Ishikawa (cell line): ENCODE results near the gene STXBP1.
A peak's percentile ranks its signal among the peaks of the same experiment; 100 is the strongest.

ENCODE experiments used
- CEBPB ChIP-seq: IDR thresholded peaks from 2 replicates; pipeline ENCODE4 v1.6.1; 2012
- CREB1 ChIP-seq: IDR thresholded peaks from 2 replicates; pipeline ENCODE4 v1.6.1; 2012; ENCODE audit warnings: low read depth
- EGR1 ChIP-seq: IDR thresholded peaks from 2 replicates; pipeline ENCODE4 v1.6.1; 2012
- EP300 ChIP-seq: IDR thresholded peaks from 2 replicates; pipeline ENCODE4 v1.6.1; 2012; ENCODE audit warnings: borderline replicate concordance
- FOXM1 ChIP-seq: IDR thresholded peaks from 2 replicates; pipeline ENCODE4 v1.6.1; 2012; ENCODE audit warnings: low read depth, borderline replicate concordance
- NFIC ChIP-seq: IDR thresholded peaks from 2 replicates; pipeline ENCODE4 v1.6.1; 2012
- RAD21 ChIP-seq: IDR thresholded peaks from 2 replicates; pipeline ENCODE4 v1.6.1; 2012; ENCODE audit warnings: low read depth
- TAF1 ChIP-seq: IDR thresholded peaks from 2 replicates; pipeline ENCODE4 v1.6.1; 2012; ENCODE audit warnings: low read depth, mild to moderate bottlenecking
- TCF12 ChIP-seq: IDR thresholded peaks from 2 replicates; pipeline ENCODE4 v1.6.1; 2012; ENCODE audit warnings: low read depth
- TEAD4 ChIP-seq: IDR thresholded peaks from 2 replicates; pipeline ENCODE4 v1.6.1; 2012
- YY1 ChIP-seq: IDR thresholded peaks from 2 replicates; pipeline ENCODE4 v1.6.1; 2012; ENCODE audit warnings: low read depth
- ZBTB7A ChIP-seq: IDR thresholded peaks from 2 replicates; pipeline ENCODE4 v1.6.1; 2012; ENCODE audit warnings: low read depth
- TF ChIP-seq, protein P1 (sequence below): IDR thresholded peaks from 2 replicates; pipeline ENCODE4 v1.6.1; 2012
- TF ChIP-seq, protein P2 (sequence below): IDR thresholded peaks from 2 replicates; pipeline ENCODE4 v1.6.1; 2012
- TF ChIP-seq, protein P3 (sequence below): IDR thresholded peaks from 2 replicates; pipeline ENCODE4 v1.6.1; 2012; ENCODE audit warnings: low read depth, mild to moderate bottlenecking

STXBP1 gene

DNA sequence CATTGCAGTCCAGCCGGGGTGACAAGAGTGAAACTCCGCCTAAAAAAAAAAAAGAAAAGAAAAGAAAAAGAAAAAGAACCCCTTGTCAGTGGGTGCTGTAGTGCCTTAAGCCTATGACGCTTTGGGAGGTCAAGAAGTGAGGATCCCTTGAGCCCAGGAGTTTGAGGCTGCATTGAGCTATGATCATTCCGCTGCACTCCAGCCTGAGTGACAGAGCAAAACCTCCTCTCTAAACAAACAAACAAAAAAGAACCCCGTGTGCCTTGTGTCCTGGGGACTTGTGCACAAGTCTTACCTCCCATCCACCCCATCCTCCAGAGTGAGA is 33.5 kb upstream of the STXBP1 start:
- TF ChIP-seq RAD21, result no peak
- TF ChIP-seq YY1, result no peak
- TF ChIP-seq FOXM1, result no peak
- TF ChIP-seq TCF12, result no peak
- no peak for TF ChIP-seq TEAD4
- TF ChIP-seq CREB1, result no peak
- TF ChIP-seq EGR1, result no peak

DNA sequence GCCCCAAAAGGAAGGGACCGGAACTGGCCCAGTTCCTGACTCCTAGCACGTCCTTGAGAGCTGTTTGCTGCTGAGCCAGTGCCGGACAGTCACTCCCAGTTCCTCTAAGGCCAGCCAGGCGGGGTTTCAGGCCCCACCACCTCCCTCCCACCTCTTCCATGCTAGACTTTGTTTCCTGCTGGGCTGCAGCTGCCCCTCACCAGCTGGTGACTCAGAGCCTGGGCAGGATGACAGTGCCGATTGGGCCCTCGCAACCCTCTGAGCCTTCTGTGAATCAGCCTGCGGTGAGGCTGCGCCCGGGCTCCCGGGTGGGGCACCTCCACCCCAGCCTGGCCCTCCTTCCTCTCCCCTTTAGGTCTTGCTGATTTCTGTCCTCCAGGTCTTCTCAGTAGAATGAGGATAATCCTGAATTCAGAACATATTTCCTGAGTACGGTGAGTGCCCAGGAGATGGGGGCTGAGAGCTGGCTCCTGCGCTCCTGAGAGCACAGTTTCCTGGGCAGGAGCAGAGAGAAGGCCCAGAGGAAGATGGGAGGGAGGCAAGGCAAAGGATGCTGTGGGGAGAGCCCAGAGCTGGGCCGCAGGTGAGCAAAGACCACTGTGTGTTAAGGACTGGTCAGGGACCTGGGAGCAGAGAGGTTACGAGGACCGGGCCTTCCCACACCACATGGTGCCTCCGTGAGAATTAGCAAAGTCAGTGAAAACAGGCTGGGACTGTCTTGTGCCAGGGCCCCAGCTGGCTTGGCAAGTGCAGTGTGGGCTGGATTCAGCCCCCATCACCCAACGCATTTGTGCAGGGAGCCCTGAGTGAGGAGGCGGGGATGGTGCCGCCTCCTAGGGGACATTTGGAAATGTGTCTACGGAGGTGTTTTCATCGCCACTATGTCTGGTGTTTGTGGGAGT is 32.9 kb upstream of the STXBP1 start:
- peak; percentile 85 for TF ChIP-seq EP300
- peak; percentile 46; the same call in 1 of the 2 replicates for TF ChIP-seq FOXM1
- peak; percentile 46 for TF ChIP-seq RAD21
- TF ChIP-seq, protein P1, sequence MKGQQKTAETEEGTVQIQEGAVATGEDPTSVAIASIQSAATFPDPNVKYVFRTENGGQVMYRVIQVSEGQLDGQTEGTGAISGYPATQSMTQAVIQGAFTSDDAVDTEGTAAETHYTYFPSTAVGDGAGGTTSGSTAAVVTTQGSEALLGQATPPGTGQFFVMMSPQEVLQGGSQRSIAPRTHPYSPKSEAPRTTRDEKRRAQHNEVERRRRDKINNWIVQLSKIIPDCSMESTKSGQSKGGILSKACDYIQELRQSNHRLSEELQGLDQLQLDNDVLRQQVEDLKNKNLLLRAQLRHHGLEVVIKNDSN, result no peak
- TF ChIP-seq NFIC, result peak; percentile 72
- no peak for TF ChIP-seq CREB1
- TF ChIP-seq TCF12, result peak; percentile 92
- TF ChIP-seq TEAD4, result peak; percentile 49; the same call in 1 of the 2 replicates
- TF ChIP-seq YY1, result no peak
- TF ChIP-seq, protein P2, sequence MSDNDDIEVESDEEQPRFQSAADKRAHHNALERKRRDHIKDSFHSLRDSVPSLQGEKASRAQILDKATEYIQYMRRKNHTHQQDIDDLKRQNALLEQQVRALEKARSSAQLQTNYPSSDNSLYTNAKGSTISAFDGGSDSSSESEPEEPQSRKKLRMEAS, result 0 out of 2 replicates have a peak, but pooled peaks have one; percentile 36
- peak; percentile 13; the same call in 1 of the 2 replicates for TF ChIP-seq CEBPB
- TF ChIP-seq, protein P3, sequence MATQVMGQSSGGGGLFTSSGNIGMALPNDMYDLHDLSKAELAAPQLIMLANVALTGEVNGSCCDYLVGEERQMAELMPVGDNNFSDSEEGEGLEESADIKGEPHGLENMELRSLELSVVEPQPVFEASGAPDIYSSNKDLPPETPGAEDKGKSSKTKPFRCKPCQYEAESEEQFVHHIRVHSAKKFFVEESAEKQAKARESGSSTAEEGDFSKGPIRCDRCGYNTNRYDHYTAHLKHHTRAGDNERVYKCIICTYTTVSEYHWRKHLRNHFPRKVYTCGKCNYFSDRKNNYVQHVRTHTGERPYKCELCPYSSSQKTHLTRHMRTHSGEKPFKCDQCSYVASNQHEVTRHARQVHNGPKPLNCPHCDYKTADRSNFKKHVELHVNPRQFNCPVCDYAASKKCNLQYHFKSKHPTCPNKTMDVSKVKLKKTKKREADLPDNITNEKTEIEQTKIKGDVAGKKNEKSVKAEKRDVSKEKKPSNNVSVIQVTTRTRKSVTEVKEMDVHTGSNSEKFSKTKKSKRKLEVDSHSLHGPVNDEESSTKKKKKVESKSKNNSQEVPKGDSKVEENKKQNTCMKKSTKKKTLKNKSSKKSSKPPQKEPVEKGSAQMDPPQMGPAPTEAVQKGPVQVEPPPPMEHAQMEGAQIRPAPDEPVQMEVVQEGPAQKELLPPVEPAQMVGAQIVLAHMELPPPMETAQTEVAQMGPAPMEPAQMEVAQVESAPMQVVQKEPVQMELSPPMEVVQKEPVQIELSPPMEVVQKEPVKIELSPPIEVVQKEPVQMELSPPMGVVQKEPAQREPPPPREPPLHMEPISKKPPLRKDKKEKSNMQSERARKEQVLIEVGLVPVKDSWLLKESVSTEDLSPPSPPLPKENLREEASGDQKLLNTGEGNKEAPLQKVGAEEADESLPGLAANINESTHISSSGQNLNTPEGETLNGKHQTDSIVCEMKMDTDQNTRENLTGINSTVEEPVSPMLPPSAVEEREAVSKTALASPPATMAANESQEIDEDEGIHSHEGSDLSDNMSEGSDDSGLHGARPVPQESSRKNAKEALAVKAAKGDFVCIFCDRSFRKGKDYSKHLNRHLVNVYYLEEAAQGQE, result no peak
- TF ChIP-seq EGR1, result 0 out of 2 replicates have a peak, but pooled peaks have one; percentile 10
- TF ChIP-seq TAF1, result no peak
- no peak; the same call in 1 of the 2 replicates for TF ChIP-seq ZBTB7A

DNA sequence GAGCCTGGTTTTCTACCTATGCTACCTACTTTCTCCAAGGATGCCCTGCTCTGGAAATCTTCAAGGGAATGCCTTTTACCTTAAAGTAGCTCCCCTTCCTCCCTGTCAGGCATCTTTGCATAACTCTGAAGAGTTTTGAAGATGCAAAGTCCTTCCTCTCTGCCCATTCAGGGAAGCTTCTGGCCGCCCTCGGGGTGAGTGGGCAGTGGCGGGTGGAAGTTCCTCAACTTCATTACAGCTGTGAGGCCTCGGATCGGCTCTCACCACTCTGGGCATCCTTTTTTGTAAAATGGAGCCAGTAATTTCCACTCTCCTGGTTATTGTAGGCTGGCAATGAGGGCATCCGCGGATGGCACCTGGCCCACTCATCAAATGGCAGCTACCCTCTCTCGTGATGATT is 31.7 kb upstream of the STXBP1 start:
- TF ChIP-seq, protein P3, result no peak
- TF ChIP-seq CREB1, result no peak
- TF ChIP-seq, protein P1, result no peak
- TF ChIP-seq EGR1, result no peak
- TF ChIP-seq ZBTB7A, result no peak
- no peak for TF ChIP-seq NFIC
- no peak for TF ChIP-seq RAD21
- no peak for TF ChIP-seq FOXM1
- TF ChIP-seq, protein P2, result no peak
- TF ChIP-seq TEAD4, result no peak
- TF ChIP-seq TCF12, result no peak
- TF ChIP-seq YY1, result no peak
- no peak for TF ChIP-seq TAF1
- TF ChIP-seq CEBPB, result no peak

DNA sequence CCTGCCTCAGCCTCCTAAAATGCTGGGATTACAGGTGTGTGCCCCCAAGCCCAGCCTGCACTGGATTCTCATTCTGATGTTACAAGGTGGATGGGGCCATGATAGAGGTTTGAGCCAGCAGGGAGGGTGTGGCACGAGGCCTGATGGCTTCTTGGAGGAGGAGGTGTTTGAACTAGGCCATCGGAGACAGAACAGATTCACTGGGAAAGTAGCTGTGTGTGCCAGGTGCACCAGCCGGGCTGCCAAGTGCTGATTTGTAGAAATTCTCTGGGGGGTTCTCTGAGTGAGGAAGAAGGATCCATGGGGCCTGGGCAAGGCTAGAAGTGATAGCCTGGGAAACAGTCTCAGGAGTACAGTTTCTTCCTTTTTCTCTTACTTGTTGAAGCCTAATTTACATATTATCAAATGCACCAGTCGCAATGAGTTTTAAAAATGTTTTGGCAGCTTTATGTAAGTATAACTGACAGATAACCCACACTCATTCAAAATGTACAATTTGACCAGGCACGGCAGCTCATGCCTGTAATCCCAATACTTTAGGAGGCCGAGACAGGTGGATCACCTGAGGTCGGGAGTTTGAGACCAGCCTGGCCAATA is 31.1 kb upstream of the STXBP1 start:
- TF ChIP-seq FOXM1, result no peak
- TF ChIP-seq, protein P3, result no peak
- TF ChIP-seq NFIC, result no peak
- no peak for TF ChIP-seq TCF12
- no peak for TF ChIP-seq TAF1
- TF ChIP-seq, protein P2, result no peak
- TF ChIP-seq YY1, result no peak
- TF ChIP-seq, protein P1, result no peak
- TF ChIP-seq EGR1, result no peak
- no peak for TF ChIP-seq RAD21
- no peak for TF ChIP-seq EP300
- TF ChIP-seq CREB1, result no peak
- TF ChIP-seq TEAD4, result no peak
- TF ChIP-seq CEBPB, result no peak
- TF ChIP-seq ZBTB7A, result no peak
